KMS-11 (cell line): Measurements from ENCODE around the gene THTPA.

Experiments used
- H2AFZ ChIP-seq: fragments of 200-600 bp; sonication (generic); 2 replicates; pipeline ENCODE4 v1.6.1; 2016; ENCODE audit warnings: antibody characterized with exemption, mixed run types, low read depth
- H3K27ac ChIP-seq: fragments of 200-600 bp; sonication (generic); 2 replicates; pipeline ENCODE4 v1.6.1; 2016; ENCODE audit warnings: mild to moderate bottlenecking, mixed run types
- H3K27me3 ChIP-seq: fragments of 200-600 bp; sonication (generic); 2 replicates; pipeline ENCODE4 v1.6.1; 2017; ENCODE audit warnings: mild to moderate bottlenecking, low read depth, mixed run types, moderate library complexity; ENCODE audit not compliant: insufficient read depth
- H3K36me3 ChIP-seq: fragments of 200-600 bp; sonication (generic); 2 replicates; pipeline ENCODE4 v1.6.1; 2017; ENCODE audit warnings: mild to moderate bottlenecking, mixed run types; ENCODE audit not compliant: insufficient read depth
- H3K4me1 ChIP-seq: fragments of 200-600 bp; sonication (generic); 2 replicates; pipeline ENCODE4 v1.6.1; 2016; ENCODE audit warnings: mild to moderate bottlenecking, low read depth, mixed run types; ENCODE audit not compliant: poor library complexity, severe bottlenecking
- H3K4me2 ChIP-seq: fragments of 200-600 bp; sonication (generic); 2 replicates; pipeline ENCODE4 v1.7.0; 2016; ENCODE audit warnings: mild to moderate bottlenecking, mixed run types
- H3K4me3 ChIP-seq: fragments of 200-600 bp; sonication (generic); IDR thresholded peaks from 2 replicates; pipeline ENCODE4 v1.6.1; 2017; ENCODE audit warnings: low read depth, low read length, mixed read lengths; ENCODE audit not compliant: insufficient read depth
- H3K79me2 ChIP-seq: fragments of 200-600 bp; sonication (generic); 2 replicates; pipeline ENCODE4 v1.6.1; 2016; ENCODE audit warnings: low read depth, mixed run types; ENCODE audit not compliant: insufficient read depth
- H3K9ac ChIP-seq: fragments of 200-600 bp; sonication (generic); 2 replicates; pipeline ENCODE4 v1.6.1; 2016; ENCODE audit warnings: mild to moderate bottlenecking, mixed run types
- H4K20me1 ChIP-seq: fragments of 200-600 bp; sonication (generic); 2 replicates; pipeline ENCODE4 v1.6.1; 2016; ENCODE audit warnings: mild to moderate bottlenecking, mixed run types; ENCODE audit not compliant: insufficient read depth
- CTCF ChIP-seq: fragments of 200-600 bp; sonication (generic); conservative IDR thresholded peaks from 2 replicates; pipeline ENCODE4 v1.6.1; 2017; ENCODE audit warnings: low read depth, mild to moderate bottlenecking, antibody characterized with exemption, low read length, moderate library complexity, mixed read lengths

THTPA gene

GRCh38 chr14:23514644-23514957 is 41.5 kb upstream of the THTPA start:
- Histone ChIP-seq H3K36me3 (no peaks in the 10 kb centered on the region), H3K79me2 (no peaks in the 10 kb centered on the region), H2AFZ (no peak overlapping the region), H3K9ac (no peak overlapping the region), H3K27me3 (no peaks in the 10 kb centered on the region), H3K27ac (no peak overlapping the region), H3K4me2 (no peak overlapping the region), H4K20me1 (no peaks in the 10 kb centered on the region), H3K4me1 (no peaks in the 10 kb centered on the region), H3K4me3 (no peak overlapping the region)
- TF ChIP-seq CTCF = no peak

GRCh38 chr14:23517650-23518326 is 38.3 kb upstream of the THTPA start:
- Histone ChIP-seq H3K4me2 (no peak overlapping the region), H3K4me3 (no peak overlapping the region), H2AFZ (no peak overlapping the region), H3K9ac (no peak overlapping the region), H3K79me2 (no peaks in the 10 kb centered on the region), H3K4me1 (no peaks in the 10 kb centered on the region), H4K20me1 (no peaks in the 10 kb centered on the region), H3K36me3 (no peaks in the 10 kb centered on the region), H3K27ac (no peak overlapping the region), H3K27me3 (no peaks in the 10 kb centered on the region)
- TF ChIP-seq CTCF = no peak

- Histone ChIP-seq H3K4me2 (no peak overlapping the region), H3K4me3 (no peak overlapping the region), H3K9ac (no peak overlapping the region), H3K79me2 (no peaks in the 10 kb centered on the region), H3K27me3 (no peaks in the 10 kb centered on the region), H3K4me1 (no peaks in the 10 kb centered on the region), H3K36me3 (no peaks in the 10 kb centered on the region), H2AFZ (no peak overlapping the region), H4K20me1 (no peaks in the 10 kb centered on the region), H3K27ac (no peak overlapping the region)
- TF ChIP-seq CTCF = no peak
Measured at GRCh38 chr14:23518709-23519108, 37.4 kb upstream of the THTPA start.

GRCh38 chr14:23520899-23521533 is 35.1 kb upstream of the THTPA start:
- H3K27ac ChIP-seq = no peak overlapping the region
- H2AFZ ChIP-seq = no peak overlapping the region
- H3K9ac ChIP-seq = no peak overlapping the region
- no peaks in the 10 kb centered on the region for H3K27me3 ChIP-seq
- H3K36me3 ChIP-seq = no peaks in the 10 kb centered on the region
- H3K4me1 ChIP-seq = no peaks in the 10 kb centered on the region
- H3K4me3 ChIP-seq = no peak overlapping the region
- no peaks in the 10 kb centered on the region for H3K79me2 ChIP-seq
- no peak for TF ChIP-seq CTCF
- H3K4me2 ChIP-seq = no peak overlapping the region
- no peaks in the 10 kb centered on the region for H4K20me1 ChIP-seq
